Parathyroid adenoma (tissue), 2 donors: ENCODE results near the gene GHR.

ENCODE experiments used
- H2AFZ ChIP-seq: fragments of 300-600 bp; sonication (generic); one replicate; pipeline ENCODE4 v1.7.0; 2017; ENCODE audit warnings: antibody characterized with exemption, mild to moderate bottlenecking
- H3K27ac ChIP-seq: fragments of 300-600 bp; sonication (generic); one replicate; pipeline ENCODE4 v1.7.0; 2017
- H3K27me3 ChIP-seq: fragments of 300-600 bp; sonication (generic); one replicate; pipeline ENCODE4 v1.7.0; 2017; ENCODE audit warnings: low read length; ENCODE audit not compliant: control insufficient read depth, insufficient read depth
- H3K36me3 ChIP-seq: fragments of 300-600 bp; sonication (generic); one replicate; pipeline ENCODE4 v1.7.0; 2017; ENCODE audit warnings: low read length; ENCODE audit not compliant: control insufficient read depth, insufficient read depth
- H3K4me1 ChIP-seq: fragments of 300-600 bp; sonication (generic); one replicate; pipeline ENCODE4 v1.7.0; 2017; ENCODE audit warnings: control low read depth
- H3K4me2 ChIP-seq: fragments of 300-600 bp; sonication (generic); one replicate; pipeline ENCODE4 v1.7.0; 2017; ENCODE audit warnings: low read length
- H3K4me3 ChIP-seq: fragments of 300-600 bp; sonication (generic); one replicate; pipeline ENCODE4 v1.7.0; 2017; ENCODE audit warnings: low read depth, low read length
- H3K79me2 ChIP-seq: fragments of 300-600 bp; sonication (generic); one replicate; pipeline ENCODE4 v1.7.0; 2017; ENCODE audit warnings: control low read depth
- H3K9ac ChIP-seq: fragments of 300-600 bp; sonication (generic); one replicate; pipeline ENCODE4 v1.7.0; 2017; ENCODE audit warnings: mild to moderate bottlenecking
- H3K9me3 ChIP-seq: fragments of 300-600 bp; sonication (generic); one replicate; pipeline ENCODE4 v1.7.0; 2017; ENCODE audit warnings: low read length; ENCODE audit not compliant: control insufficient read depth
- TF ChIP-seq, protein P1 (sequence below): fragments of 300-600 bp; sonication (generic); IDR thresholded peaks from one replicate; pipeline ENCODE4 v1.7.0; 2017; ENCODE audit warnings: antibody characterized with exemption, mild to moderate bottlenecking
- donor health status: primary hyperparathyroidism.

The GHR gene

DNA sequence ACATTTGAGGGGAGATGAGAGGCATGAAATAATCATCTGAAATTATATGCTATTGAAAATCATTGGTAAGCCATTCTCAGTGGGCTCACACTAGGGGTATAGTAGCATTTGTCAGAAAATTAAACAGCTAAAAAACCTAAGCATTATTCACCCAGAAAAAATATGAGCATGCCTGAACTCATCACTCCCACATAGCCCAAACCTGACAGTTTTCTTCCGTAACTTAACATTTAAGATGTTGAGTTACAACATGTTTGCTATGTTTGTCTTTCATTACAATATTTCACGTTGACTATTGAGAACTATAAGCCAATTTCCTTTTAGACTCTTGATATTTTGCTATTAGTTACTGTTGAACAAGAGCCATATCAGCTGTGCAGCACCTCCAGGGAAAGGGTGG lies 23.5 kb upstream of the GHR start:
- H3K4me3 ChIP-seq = no peak overlapping the region
- H3K9ac ChIP-seq = no peak overlapping the region
- H3K4me1 ChIP-seq = no peaks in the 10 kb centered on the region
- H3K27me3 ChIP-seq = no peaks in the 10 kb centered on the region
- TF ChIP-seq, protein P1, sequence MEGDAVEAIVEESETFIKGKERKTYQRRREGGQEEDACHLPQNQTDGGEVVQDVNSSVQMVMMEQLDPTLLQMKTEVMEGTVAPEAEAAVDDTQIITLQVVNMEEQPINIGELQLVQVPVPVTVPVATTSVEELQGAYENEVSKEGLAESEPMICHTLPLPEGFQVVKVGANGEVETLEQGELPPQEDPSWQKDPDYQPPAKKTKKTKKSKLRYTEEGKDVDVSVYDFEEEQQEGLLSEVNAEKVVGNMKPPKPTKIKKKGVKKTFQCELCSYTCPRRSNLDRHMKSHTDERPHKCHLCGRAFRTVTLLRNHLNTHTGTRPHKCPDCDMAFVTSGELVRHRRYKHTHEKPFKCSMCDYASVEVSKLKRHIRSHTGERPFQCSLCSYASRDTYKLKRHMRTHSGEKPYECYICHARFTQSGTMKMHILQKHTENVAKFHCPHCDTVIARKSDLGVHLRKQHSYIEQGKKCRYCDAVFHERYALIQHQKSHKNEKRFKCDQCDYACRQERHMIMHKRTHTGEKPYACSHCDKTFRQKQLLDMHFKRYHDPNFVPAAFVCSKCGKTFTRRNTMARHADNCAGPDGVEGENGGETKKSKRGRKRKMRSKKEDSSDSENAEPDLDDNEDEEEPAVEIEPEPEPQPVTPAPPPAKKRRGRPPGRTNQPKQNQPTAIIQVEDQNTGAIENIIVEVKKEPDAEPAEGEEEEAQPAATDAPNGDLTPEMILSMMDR = no peak
- H2AFZ ChIP-seq = no peak overlapping the region
- H3K36me3 ChIP-seq = no peaks in the 10 kb centered on the region
- H3K9me3 ChIP-seq = no peaks in the 10 kb centered on the region
- no peaks in the 10 kb centered on the region for H3K79me2 ChIP-seq
- H3K27ac ChIP-seq = no peak overlapping the region
- no peak overlapping the region for H3K4me2 ChIP-seq

DNA sequence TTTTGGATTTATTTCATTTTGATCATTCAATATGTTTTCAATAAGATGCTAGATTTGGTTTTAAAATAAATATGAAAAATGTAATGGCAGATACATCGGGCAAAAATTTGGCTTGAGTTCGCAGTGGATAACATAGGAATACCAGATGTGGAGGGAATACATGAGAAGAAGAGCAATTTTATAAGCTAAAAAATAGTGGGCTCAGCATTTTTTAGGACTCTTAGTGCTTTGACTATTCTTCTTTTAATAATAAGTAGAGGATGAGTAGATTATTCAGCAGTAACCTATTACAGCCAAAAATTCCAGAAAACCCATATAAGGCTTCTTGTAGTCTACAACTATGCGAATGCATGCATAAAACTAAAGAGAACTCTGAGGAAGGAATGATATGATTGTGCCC lies 22.8 kb upstream of the GHR start:
- Histone ChIP-seq H3K27ac (no peak overlapping the region), H3K79me2 (no peaks in the 10 kb centered on the region), H3K9ac (no peak overlapping the region), H3K9me3 (no peaks in the 10 kb centered on the region), H3K36me3 (no peaks in the 10 kb centered on the region), H2AFZ (no peak overlapping the region), H3K4me1 (no peaks in the 10 kb centered on the region), H3K27me3 (no peaks in the 10 kb centered on the region), H3K4me3 (no peak overlapping the region), H3K4me2 (no peak overlapping the region)
- TF ChIP-seq, protein P1 = no peak

DNA sequence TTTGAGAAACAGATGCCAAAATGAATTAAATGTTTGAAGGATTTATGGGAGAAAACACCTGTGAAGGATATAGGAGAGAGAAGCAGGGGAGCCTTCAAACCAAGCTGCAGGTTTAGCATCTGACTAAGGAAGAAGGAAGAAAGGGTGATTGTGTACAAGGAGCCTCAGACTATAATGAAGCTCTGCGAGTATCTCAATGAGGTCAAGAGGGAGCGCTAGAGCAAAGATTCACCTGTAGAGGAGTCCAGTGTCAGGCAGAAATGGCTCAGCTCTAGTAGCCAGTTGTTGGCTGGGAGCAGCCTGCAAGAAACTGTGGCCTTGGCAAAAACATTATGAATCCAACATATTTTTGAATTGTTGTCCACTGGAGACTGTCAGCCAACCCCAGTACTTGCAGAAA lies 20.0 kb upstream of the GHR start:
- Histone ChIP-seq H3K27me3 (no peaks in the 10 kb centered on the region), H3K27ac (no peak overlapping the region), H3K79me2 (no peaks in the 10 kb centered on the region), H3K4me1 (no peaks in the 10 kb centered on the region), H3K36me3 (no peaks in the 10 kb centered on the region), H3K4me2 (no peak overlapping the region), H3K9ac (no peak overlapping the region), H3K9me3 (no peaks in the 10 kb centered on the region), H2AFZ (no peak overlapping the region), H3K4me3 (no peak overlapping the region)
- TF ChIP-seq, protein P1 = no peak

DNA sequence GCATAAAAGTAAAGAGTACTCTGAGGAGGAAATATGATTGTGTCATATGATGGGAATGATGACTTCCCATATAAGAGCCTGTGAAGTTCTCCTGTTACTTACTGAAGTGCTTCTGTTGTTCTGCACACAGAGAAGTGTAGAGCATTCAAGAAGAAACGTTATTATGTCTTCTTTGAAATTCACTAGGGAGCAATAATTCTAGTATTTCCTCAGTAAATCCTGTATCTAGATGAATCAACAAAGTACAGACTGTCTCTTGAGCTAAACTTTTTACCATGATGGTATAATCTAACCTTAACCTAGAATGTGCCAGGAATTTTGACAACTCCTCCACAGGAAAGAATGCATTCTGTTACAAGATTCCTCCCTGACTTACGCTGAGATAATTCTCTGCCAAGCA lies 18.9 kb upstream of the GHR start:
- TF ChIP-seq, protein P1 = no peak
- H3K27me3 ChIP-seq = no peaks in the 10 kb centered on the region
- no peak overlapping the region for H3K27ac ChIP-seq
- no peaks in the 10 kb centered on the region for H3K4me1 ChIP-seq
- no peaks in the 10 kb centered on the region for H3K36me3 ChIP-seq
- H3K4me3 ChIP-seq = no peak overlapping the region
- no peaks in the 10 kb centered on the region for H3K9me3 ChIP-seq
- no peak overlapping the region for H2AFZ ChIP-seq
- H3K9ac ChIP-seq = no peak overlapping the region
- no peaks in the 10 kb centered on the region for H3K79me2 ChIP-seq
- no peak overlapping the region for H3K4me2 ChIP-seq

DNA sequence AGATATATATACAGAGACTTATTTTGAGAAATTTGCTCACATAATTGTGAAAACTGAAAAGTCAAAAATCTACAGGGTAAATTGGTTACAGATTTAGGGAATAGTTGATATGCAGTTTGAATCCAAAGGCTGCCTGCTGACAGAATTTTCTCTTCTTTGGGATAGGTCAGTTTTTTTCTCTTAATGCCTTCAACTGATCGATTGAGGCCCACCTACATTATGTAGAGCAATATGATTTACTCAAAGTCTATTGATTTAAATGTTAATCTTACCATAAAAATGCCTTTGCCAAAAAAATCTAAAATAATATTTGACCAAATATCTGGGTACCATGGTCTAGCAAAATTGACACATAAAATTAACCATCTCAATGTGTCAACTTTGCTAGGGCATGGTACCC lies 3.9 kb upstream of the GHR start:
- Histone ChIP-seq H2AFZ (no peak overlapping the region), H3K4me1 (peaks cover 9% of the 10 kb centered on the region), H3K36me3 (no peaks in the 10 kb centered on the region), H3K4me2 (no peak overlapping the region), H3K27me3 (no peaks in the 10 kb centered on the region), H3K9ac (no peak overlapping the region), H3K79me2 (no peaks in the 10 kb centered on the region), H3K9me3 (no peaks in the 10 kb centered on the region), H3K4me3 (no peak overlapping the region), H3K27ac (no peak overlapping the region)
- TF ChIP-seq, protein P1 = no peak
